ENCODE measurements around the gene CD274. TPM values are rescaled to one million over a fixed set of nuclear protein-coding genes. Genes with fewer than 3 reads are reported as not detected.
"Not testable (repeated sequence)": the region's sequence is repeated elsewhere in the genome, so short reads cannot be mapped to it uniquely, and the experiment has no call there.

Gene CD274
- total RNA-seq, 3 donors from 2014 or later (not counting 1 experiment from before 2014, with no cell fraction given): 4.9 to 7.2 (median 6.0) TPM

DNA sequence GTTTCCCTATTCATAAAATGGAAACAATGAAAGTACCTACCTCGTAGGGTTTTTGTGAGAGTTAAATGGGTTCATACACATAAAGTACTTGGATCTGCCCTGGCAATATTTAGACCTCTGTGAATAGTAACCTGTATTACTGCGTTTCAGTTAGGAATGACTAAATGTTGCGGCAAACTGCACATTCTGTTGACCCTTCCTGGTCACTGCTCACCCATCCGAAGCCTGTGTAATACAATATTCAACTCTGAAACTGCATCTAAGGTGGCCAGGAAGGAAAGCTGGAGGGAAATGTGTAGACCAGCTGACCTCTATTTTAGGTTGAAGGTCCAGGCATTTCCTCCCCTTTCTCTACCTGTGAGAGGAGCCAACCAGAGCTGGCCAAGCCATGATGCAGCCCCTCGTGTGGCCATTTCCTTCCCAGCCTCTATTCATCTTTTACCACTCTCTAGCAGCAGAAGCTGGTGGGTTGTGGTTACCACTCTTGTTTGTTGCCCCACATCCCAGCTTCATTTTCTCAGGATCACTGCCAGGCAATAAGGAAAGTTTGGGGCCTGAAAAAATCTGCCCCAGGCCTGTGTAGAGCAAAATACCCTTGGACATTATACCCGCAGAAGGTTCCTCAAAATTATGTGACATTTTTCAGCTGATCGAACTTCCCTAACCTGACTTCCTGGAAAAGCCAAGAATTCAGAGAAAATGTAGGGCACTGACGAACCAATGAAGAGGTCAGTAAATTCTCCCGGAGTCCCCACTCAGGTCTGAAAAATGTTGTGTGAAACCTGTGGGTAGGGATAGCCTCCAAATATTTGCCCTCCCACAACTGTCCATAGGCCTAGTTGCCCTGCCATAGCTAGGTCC, 39.5 kb downstream of the CD274 start:
- H3K27ac Mint-ChIP-seq: no peak overlapping the region
- Histone ChIP-seq H3K36me3 (ENCODE audit: control insufficient read depth, insufficient read depth, low read length) (no peaks in the 10 kb centered on the region), H3K9me3 (ENCODE audit: control insufficient read depth, insufficient read depth, low read length) (no peaks in the 10 kb centered on the region), H3K4me1 (ENCODE audit: control insufficient read depth, insufficient read depth, low read length) (peaks cover 4% of the 10 kb centered on the region), H3K27me3 (ENCODE audit: control insufficient read depth, insufficient read depth, low read length) (no peaks in the 10 kb centered on the region), H3K27ac (ENCODE audit: low read length) (no peak overlapping the region), H3K4me3 (ENCODE audit: low read length) (no peak overlapping the region)
- H3K4me1 Mint-ChIP-seq: peaks cover 0 to 11% of the 10 kb centered on the region in 2 donors
- no peak overlapping the region for H3K4me3 Mint-ChIP-seq
- TF ChIP-seq, protein P1, sequence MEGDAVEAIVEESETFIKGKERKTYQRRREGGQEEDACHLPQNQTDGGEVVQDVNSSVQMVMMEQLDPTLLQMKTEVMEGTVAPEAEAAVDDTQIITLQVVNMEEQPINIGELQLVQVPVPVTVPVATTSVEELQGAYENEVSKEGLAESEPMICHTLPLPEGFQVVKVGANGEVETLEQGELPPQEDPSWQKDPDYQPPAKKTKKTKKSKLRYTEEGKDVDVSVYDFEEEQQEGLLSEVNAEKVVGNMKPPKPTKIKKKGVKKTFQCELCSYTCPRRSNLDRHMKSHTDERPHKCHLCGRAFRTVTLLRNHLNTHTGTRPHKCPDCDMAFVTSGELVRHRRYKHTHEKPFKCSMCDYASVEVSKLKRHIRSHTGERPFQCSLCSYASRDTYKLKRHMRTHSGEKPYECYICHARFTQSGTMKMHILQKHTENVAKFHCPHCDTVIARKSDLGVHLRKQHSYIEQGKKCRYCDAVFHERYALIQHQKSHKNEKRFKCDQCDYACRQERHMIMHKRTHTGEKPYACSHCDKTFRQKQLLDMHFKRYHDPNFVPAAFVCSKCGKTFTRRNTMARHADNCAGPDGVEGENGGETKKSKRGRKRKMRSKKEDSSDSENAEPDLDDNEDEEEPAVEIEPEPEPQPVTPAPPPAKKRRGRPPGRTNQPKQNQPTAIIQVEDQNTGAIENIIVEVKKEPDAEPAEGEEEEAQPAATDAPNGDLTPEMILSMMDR (IDR thresholded peaks at IDR 0.05): no peak
- no peaks in the 10 kb centered on the region for H3K9me3 Mint-ChIP-seq
- ATAC-seq: no peak
- no peaks in the 10 kb centered on the region for H3K36me3 Mint-ChIP-seq
- intact Hi-C loops (cut with micrococcal nuclease): no loop called here
- DNase-seq: no peak
- H3K27me3 Mint-ChIP-seq (ENCODE audit: low read depth in 2 of 2): no peaks in the 10 kb centered on the region
- WGBS (ENCODE audit: insufficient coverage): 82% methylated on average over 9 of the region's 9 CpGs

GRCh38 chr9:5492965-5493678, 42.8 kb downstream of the CD274 start:
- Histone ChIP-seq H3K27ac (ENCODE audit: low read length) (no peak overlapping the region), H3K36me3 (ENCODE audit: control insufficient read depth, insufficient read depth, low read length) (no peaks in the 10 kb centered on the region), H3K9me3 (ENCODE audit: control insufficient read depth, insufficient read depth, low read length) (no peaks in the 10 kb centered on the region), H3K4me1 (ENCODE audit: control insufficient read depth, insufficient read depth, low read length) (peaks cover 4% of the 10 kb centered on the region), H3K4me3 (ENCODE audit: low read length) (no peak overlapping the region), H3K27me3 (ENCODE audit: control insufficient read depth, insufficient read depth, low read length) (no peaks in the 10 kb centered on the region)
- intact Hi-C loops (cut with micrococcal nuclease): no loop called here
- TF ChIP-seq, protein P1 (IDR thresholded peaks at IDR 0.05): no peak
- Mint-ChIP-seq H3K9me3 (no peaks in the 10 kb centered on the region), H3K27me3 (ENCODE audit: low read depth in 2 of 2) (no peaks in the 10 kb centered on the region), H3K36me3 (no peaks in the 10 kb centered on the region), H3K4me1 (peaks cover 0 to 11% of the 10 kb centered on the region in 2 donors), H3K4me3 (no peak overlapping the region), H3K27ac (peak overlapping the region in 1 of 2 donors; percentile 19)
- DNase-seq (no peak), ATAC-seq (no peak)
- WGBS (ENCODE audit: insufficient coverage): 83% methylated on average over 1 of the region's 1 CpG

- Mint-ChIP-seq H3K4me1 (peaks cover 0 to 11% of the 10 kb centered on the region in 2 donors), H3K9me3 (no peaks in the 10 kb centered on the region), H3K36me3 (no peaks in the 10 kb centered on the region), H3K4me3 (no peak overlapping the region), H3K27me3 (ENCODE audit: low read depth in 2 of 2) (peaks cover 0 to 2% of the 10 kb centered on the region in 2 donors), H3K27ac (peak overlapping the region in 1 of 2 donors; percentile 19)
- peak in 2 of 3 donors; percentile 47 to 71 for ATAC-seq
- Histone ChIP-seq H3K27me3 (ENCODE audit: control insufficient read depth, insufficient read depth, low read length) (no peaks in the 10 kb centered on the region), H3K27ac (ENCODE audit: low read length) (no peak overlapping the region), H3K4me1 (ENCODE audit: control insufficient read depth, insufficient read depth, low read length) (peaks cover 4% of the 10 kb centered on the region), H3K36me3 (ENCODE audit: control insufficient read depth, insufficient read depth, low read length) (no peaks in the 10 kb centered on the region), H3K4me3 (ENCODE audit: low read length) (no peak overlapping the region), H3K9me3 (ENCODE audit: control insufficient read depth, insufficient read depth, low read length) (no peaks in the 10 kb centered on the region)
- DNase-seq: no peak
- TF ChIP-seq, protein P1 (IDR thresholded peaks at IDR 0.05): no peak
- intact Hi-C loops (cut with micrococcal nuclease): no loop called here
- WGBS (ENCODE audit: insufficient coverage): 49% methylated on average over 8 of the region's 8 CpGs
Observed at GRCh38 chr9:5493679-5494511, 43.6 kb downstream of the CD274 start.

DNA sequence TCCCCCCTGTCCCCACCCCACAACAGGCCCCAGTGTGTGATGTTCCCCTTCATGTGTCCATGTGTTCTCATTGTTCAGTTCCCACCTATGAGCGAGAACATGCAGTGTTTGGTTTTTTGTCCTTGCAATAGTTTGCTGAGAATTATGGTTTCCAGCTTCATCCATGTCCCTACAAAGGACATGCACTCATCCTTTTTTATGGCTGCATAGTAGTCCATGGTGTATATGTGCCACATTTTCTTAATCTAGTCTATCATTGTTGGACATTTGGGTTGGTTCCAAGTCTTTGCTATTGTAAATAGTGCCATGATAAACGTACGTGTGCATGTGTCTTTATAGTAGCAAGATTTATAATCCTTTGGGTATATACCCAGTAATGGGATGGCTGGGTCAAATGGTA, 44.4 kb downstream of the CD274 start:
- H3K4me3 ChIP-seq (ENCODE audit: low read length); H3K4me3 Mint-ChIP-seq; DNase-seq; H3K27ac Mint-ChIP-seq; H3K27ac ChIP-seq (ENCODE audit: low read length); ATAC-seq; H3K9me3 ChIP-seq (ENCODE audit: control insufficient read depth, insufficient read depth, low read length); H3K27me3 Mint-ChIP-seq (ENCODE audit: low read depth in 2 of 2); H3K36me3 ChIP-seq (ENCODE audit: control insufficient read depth, insufficient read depth, low read length); intact Hi-C loops (cut with micrococcal nuclease); H3K4me1 ChIP-seq (ENCODE audit: control insufficient read depth, insufficient read depth, low read length); H3K9me3 Mint-ChIP-seq; H3K36me3 Mint-ChIP-seq; H3K27me3 ChIP-seq (ENCODE audit: control insufficient read depth, insufficient read depth, low read length): not testable (repeated sequence)
- WGBS (ENCODE audit: insufficient coverage): 89% methylated on average over 3 of the region's 3 CpGs
- peaks cover 3 to 12% of the 10 kb centered on the region in 2 donors for H3K4me1 Mint-ChIP-seq
